Middle frontal gyrus (tissue), 1 donor: Measurements from ENCODE around the gene TNK1.

Experiments used
- DNase-seq: peaks from one replicate; pipeline ENCODE4 v3.0.0-alpha.2; 2015; ENCODE audit warnings: low spot score; ENCODE audit errors: extremely low spot score

Gene TNK1

DNA sequence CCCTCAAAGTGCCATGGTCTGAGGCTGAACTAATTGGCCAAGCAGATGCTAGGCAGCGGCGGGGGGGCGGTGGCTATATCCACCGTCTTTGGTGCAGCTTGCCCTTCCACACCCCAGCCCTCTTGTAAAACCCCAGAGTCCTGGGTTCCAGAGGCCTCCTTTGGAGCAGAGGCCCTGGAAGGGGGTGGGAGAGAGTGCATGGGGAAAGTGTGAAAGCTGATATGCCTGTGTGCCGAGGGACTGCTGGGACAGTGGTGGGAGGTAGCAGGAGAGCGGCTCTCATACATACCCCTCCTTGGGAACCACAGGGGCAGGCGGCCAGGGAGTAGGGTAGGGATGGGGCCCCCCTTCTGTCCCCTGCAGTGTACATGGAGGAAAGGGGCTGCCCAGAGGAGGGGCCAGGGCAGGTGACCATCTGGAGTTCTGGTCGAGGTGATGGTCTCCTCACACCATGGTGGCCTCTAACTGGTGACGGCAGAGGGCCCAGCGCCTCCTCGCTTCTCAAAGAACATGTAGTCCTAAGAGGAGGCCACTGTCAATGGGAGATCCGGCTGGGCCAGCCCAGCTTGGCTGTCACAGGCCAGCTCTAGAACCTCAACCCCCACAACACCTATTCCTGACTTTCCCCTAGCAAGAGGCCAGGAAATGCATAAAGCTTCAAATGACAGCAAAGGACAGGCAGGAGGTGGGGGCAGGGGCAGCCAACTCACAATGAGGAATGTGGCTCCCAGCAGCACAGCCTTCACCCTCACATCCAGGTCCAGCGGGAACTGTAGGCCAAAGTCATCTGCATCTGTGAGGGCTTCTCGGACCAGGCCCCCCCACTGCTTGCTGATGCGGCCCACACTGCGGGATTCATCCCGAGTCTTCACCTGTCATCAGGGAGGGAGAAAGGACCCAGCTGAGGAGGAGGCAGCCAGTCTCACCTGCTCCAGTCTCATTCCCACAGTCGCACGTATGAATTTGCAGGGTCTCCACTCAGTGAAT lies 9.3 kb downstream of the TNK1 start:
- no peak for DNase-seq

DNA sequence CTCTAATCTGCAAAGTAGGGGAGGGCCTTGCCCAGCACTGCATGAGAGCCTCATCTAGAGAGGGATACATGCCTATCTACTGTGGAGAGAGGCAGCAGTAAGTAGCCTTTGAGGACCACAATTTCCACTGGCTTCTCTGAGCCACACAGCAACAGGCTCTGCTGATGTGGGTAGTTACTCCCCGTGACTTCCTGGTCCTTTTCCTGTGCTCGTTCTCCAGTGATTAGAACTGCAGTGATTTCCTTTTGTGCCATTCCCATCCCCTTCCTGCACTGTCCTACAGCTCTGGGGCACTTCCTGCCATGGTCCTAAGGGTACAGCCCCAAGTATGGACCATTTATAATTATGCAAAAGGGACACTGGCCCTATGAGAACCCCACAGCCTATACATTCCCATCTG lies 10.4 kb downstream of the TNK1 start:
- DNase-seq = no peak

DNA sequence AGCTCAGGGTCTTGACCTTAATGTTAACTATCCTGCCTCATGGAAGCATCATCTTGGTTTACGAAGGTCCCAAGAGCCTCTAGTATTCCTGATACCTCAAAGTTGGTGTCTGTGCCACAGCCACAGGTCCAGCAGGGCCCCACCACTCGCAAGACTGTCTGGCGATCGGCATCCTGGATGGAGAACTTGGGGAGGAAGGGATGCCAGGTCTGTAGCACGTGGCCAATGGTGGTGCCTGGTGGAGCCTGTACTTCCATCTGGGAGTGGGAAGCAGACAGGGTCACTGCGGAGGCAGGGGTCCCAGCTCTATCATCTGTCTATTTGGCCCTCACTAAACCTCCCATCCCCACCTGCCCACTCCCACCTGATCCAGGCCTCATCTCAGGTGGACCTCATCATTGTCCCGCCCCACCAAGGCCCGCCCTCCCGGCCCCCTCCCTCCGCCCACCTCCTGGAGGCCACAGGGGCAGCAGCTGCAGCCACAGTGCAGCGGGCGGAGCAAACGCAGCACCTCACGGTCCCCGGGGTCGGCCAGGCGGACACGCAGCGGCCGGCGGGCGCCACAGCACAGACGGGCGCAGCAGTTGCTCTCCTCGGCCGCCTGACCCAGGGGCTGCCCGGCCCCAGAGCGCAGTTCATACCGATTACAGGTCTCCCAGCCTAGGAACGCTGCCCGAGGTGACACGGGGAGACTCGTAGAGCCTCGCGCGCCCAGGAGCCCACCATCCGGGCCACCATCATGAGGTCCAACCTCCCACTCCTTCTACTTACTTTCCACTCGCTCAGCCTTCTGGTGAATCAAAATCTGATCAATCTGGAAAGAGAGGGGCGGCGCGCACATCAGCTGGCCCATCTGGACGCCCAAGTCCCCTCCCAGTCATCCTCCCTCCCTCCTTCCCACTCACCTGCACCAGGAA lies 12.1 kb downstream of the TNK1 start:
- DNase-seq = no peak

DNA sequence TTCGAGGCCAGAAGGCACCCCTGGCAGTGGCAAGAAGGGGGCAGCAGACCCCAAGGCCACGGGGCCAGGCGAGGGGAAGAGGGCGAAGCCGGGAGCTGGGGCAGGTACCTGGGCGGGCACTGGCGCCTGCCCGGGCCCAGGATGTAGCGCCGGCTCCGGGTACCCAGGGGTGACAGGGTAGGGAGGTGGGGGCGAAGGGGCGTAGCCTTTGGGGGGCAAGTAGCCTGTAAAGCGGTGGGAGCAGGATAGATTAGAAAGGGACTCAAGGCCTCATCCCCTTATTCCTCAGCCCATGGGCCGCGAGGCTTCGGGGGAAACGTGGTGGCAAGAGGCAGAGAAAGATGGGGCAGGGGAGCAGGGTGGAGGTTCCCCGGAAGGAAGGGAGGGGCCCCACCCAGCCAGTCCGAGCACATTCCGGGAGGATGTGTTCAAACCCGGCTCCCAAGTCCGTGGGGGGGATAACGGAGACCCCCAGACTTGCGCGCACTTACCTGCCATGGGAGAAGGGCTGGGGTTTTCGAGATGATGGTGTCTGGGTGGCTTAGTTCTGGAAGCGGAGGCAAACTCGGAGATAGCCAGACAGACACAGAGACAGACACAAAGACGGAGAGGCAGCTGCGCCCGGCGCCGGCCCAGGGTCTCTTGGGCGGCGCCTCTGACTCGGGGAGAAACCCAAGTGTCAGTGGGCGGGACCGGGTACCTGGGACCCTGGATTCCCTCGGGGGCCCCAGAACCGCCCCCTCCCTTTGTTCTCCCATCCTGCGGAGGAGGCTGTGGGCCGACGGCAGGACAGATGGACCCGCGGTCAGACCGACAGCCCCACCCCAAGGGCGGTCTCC lies 12.9 kb downstream of the TNK1 start:
- DNase-seq = no peak

DNA sequence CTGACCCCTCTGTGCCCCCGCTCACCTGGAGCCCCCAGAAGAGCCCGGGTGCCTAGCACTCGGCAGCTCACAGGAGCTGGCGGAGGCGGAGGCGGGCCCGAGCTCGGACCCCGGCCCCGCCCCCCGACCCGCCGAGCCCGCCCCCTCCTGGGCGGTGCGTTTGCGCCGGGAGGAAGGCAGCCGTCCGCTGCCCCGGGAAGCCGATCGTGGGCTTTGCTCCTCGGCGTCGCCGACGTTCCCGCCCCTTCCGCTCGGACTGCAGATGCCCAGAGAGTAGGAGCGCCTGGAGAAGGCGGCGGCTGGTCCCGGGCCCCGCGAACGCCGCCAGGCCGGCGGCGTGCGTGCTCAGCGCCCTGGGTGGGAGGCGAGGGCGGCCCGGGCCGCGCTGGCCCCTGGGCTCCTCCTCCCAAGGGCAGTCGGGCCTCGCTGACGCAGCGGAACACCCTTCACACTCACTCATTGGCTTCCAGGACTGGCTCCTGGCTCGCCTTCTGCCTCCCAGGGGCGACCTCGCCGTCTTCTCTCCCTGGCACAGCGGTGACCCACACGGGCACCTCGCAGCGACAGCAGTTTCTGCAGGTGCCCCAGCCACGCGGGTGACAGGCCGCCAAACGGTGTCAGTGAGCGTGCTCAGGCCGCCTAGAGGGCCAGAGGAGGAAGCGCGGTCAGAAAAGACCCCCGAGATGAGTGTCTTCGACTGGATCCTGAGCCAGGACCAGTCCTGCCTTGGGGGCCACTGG lies 13.7 kb downstream of the TNK1 start, which contains the start of gene PLSCR3:
Gene PLSCR3 (minus strand): TSS at position 74 of the 740 bp plus-strand sequence. CDS start 415 bp downstream, outside the sequence.
- DNase-seq = peak; percentile 57

DNA sequence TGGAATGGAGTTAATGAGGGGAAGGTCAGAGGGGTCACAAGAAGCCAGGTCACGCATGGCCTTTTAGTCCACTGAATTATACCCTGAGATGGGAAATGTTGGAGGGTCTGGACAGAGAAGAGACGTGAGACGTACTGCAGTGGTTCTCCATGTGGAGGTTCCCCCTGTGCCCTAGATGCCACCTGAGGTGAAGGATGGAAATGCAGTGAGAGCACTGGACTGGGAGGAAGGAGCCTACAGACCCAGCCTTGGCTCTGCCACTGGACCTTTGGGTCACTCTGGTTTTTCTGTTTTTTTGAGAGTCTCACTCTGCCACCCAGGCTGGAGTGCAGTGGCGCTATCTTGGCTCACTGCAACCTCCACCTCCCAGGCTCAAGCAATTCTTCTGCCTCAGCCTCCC lies 15.3 kb downstream of the TNK1 start:
- no peak for DNase-seq

DNA sequence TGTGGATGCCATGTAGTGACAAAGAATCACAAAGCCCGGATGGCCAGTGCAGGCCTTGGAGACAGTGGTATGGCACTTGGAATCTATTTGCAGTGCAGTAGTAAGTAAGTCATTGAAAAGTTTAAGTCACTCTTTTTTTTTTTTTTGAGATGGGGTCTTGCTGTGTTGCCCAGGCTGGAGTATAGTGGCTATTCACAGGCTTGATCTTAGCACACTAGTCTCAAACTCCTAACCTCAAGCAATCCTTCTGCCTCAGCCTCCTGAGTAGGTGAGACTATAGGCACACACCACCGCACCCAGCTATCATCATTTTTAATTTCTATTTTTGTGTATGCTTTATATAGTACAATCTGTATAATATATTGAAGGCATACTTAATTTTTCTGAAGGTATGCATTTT lies 17.7 kb downstream of the TNK1 start:
- no peak for DNase-seq

DNA sequence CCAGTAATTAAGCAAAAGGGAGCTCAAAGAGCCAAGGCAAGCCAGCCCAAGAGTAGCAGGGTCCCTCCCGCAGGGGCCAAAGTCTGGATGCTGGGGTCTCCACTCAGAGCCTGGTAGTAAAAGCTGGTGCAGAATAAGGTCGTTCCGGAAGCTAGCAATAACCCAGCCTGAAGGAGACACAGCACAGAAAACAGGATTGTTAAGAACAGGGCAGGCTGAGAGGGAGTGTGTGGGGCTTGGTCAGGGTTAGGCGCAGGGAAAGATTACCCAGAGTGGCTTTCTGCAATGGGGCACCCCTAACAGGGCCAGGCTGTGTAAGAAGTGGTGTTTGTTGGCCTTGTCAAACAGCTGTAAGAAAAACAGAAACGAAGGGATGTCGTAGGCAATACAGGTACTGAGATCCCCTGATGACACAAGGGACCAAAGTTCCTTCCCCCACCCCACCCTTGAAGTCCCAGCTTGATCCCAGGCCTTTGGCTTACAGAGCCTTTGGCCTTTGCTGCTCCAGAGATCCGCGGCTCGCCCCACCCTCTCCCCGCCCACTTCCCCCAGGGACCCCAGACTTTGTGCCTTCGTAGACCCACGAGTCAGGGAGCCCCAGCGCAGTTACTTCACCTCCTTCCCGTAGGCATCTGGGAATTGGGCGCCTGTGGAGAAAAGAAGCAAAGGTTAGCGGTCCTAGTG lies 22.3 kb downstream of the TNK1 start:
- no peak for DNase-seq

DNA sequence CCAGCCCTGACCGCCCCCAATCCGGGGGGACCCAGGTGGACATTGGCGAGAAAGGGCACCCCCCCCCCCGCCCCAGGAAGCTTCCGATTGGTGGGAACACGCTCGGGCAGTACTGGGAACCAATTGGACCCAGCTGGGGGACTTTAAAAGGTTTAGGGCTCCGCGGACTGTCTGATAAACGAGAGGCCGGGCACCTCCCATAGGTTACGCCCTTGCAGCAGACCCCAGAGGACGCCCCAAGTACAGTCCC lies 22.8 kb downstream of the TNK1 start:
- no peak for DNase-seq

DNA sequence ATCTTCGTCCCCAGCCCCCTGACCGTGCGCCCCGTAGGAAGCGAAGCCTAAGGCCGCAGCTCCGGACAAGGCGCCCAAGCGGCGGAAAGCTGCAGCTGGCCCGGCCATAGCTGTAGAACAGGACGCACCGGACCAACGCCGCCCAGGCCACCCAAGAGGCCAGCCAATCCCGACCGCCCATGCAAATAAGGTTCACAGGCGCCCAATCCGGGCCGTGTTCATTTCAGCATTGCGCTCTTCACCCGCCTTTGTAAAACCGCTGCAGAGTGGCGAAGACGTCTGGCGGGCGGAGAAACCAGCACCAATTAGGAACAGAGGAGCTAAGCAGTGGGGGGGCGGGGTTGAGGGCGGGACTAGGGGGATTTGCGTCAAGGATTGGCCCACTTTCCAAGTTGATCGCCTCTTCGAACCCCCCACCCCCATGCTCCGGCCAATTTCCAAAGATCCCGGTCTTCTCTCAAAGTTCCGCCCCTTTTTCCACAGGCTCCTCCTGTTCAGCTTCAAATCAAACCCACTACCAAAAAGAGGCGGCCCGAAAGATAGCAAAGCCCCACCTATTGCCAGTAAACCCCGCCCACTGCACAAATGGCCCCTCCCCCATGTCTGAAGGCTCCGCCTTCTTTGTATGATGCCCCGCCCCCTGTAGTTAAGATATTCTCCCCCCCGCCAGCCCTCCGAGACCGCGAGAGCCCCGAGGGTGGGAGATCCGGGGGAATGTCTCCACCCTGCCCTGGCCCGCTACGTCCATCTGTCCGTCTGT lies 23.3 kb downstream of the TNK1 start, which contains the start of gene TMEM256:
Gene TMEM256 (minus strand): TSS at position 121 of the 760 bp plus-strand sequence. CDS start 13 bp downstream, at position 108.
- DNase-seq = peak; percentile 99

DNA sequence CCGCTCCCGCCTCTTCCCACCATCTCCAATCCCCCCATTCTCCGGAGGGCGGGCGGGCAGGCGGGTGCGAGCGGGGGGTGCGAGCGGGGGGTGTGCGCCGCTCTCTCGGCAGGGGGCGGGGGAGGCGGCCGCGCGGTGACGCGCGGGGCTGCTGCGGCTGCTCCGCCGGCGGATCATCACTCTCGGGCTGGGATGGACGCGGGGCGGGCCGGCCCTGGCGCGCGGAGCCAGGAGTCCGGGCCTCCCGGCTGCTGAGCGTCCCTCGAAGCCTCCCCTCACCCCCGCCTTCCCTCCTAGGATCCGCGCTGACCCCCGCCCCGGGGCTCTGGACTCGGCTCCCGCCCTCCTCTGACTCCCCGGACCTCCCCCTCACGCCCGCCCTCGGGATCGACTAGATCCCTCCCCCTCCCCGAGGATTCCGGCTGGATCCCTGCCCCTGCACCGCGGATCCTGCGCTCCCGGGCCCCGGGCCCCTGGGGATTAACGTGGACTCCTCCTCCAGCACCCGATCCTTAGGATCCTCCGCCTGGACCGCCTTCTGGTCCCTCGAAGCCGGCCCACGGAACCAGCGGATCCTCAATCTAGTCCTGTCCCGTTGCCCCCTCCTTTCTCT lies 24.0 kb downstream of the TNK1 start:
- no peak for DNase-seq

DNA sequence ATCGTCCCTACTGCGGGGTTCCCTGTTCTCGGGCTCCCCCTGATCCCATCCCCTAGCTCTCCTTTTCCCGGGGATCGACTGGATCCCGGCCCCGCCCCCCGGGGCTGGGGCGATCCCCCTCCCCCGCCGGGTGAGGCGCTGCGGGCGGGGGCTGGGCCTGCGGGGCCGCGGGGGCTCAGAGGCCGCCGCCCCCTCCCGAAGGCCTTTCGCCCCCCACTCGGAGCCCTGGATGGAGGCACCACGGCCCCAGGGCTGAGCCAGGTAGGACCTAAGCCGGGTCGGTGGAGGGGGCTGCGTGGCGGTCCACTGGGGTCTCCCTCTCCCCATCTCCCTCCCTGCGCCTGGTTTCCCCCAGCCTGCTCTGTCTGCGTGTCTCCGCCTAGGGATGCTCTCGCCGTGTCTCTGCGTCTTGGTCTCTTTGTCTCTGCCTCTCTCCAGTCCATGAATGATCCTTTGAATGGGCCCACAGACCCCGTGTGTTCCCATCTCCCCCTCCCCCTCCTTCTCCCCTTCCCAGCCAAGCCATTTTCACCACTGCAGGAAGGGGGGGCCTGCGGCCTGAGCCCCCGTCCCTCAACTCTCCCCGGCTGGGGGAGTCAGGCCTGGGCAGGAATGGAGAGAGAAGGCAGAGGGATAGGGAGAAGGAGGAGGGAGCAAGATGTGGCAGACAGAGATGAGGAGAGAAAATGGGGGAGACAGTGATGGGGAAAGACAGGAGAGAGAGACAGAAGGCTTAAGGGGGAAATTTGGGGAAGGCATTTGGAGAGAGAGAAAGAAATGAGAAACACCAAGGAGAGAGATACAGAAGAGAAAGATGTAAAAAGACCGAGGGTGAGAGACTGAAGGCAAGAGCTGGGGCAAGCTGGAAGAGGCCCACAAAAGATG lies 24.7 kb downstream of the TNK1 start:
- no peak for DNase-seq

DNA sequence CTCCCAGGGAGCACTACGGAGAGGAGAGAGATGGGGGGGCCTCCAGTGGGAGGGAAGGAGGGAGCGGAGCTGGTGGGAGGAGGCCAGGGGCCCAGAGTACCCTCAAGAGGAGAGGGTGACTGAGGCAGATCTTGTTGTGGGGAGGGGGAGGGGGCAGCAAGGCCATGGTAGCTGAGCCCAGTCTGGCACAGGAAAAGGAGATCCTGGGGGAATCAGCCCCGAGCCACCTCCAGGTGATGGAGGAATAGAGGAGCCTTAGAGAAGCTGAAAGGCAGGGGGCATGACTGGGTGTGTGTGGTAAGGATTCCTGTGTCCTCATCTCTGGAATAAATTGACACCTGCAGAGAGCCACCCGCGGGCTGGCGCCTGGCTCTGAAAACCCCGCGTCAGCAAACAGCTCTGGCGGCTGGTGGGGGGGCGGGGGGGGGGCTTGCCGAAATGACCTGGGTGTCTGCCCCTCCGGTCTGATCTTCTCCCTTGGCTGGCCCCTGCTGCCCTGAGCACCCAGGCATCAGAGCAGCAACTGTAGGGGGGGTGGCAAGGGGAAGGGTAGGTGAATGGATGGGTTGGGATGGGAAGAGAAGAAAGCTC lies 25.4 kb downstream of the TNK1 start:
- no peak for DNase-seq

DNA sequence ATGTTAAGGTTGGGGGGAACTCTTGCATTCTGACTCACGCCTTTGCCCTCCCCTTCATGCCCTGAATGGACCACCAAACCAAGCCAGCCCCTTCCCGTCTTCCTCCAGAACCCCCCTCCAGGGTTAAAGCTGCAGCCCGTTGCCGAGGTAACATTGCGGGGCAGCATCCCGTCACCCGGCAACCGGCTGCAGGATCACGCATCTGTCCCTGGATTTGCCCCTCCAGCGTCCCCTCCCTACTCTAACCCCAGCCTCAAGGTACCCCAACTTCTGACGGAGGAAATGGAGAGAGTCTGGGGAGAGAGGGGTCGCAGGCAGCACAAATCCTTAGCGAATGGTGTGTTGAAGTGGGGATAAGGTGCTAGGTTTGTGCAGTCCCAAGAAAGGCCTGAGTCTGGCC lies 26.2 kb downstream of the TNK1 start:
- no peak for DNase-seq

DNA sequence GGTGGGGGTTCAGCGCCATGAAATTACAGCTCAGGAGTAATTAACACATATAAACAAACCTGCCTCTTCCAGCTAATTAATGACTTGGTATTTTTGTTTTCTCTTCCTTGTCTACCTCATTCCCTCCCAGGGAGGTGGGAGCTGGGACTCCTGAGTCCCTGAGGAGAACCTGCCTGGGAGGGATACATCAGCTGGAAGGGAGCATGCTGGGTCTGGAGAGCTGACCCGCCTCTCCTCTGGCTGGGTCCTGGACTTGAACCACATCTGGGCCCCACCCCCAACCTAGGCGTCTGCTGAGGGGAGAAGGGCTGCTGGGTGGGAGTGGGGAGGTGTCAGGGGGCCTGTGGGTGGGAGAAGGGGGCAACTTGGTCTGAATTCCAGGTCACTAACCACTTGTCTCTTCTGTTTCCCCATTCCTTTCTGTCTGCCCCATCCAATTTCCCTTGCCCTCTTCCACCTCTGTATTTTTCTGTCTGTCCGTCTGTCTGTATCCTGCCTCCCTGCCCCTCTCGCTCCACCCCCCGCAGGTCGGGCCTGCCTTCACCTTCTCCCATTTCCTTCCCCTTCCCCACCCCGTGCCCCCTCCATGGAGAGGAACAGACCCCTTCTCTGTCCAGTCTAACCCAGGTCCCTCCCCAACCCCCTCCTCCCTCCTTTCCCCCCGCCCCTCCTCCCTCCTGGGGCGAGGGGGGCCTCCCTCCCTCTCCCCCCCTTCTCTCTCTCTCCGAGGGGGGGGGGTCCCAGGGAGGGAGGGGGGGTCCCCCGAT lies 26.8 kb downstream of the TNK1 start, which contains the start of gene NLGN2:
Gene NLGN2 (plus strand): TSS at position 361 of the 767 bp plus-strand sequence. CDS start 411 bp downstream, outside the sequence.
- no peak for DNase-seq

DNA sequence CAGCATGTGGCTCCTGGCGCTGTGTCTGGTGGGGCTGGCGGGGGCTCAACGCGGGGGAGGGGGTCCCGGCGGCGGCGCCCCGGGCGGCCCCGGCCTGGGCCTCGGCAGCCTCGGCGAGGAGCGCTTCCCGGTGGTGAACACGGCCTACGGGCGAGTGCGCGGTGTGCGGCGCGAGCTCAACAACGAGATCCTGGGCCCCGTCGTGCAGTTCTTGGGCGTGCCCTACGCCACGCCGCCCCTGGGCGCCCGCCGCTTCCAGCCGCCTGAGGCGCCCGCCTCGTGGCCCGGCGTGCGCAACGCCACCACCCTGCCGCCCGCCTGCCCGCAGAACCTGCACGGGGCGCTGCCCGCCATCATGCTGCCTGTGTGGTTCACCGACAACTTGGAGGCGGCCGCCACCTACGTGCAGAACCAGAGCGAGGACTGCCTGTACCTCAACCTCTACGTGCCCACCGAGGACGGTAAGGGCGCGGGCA lies 27.4 kb downstream of the TNK1 start:
- no peak for DNase-seq
